OCI-LY3 (cell line): Measurements from ENCODE around the gene HDGF.

Source experiments
- H2AFZ ChIP-seq: fragments of 200-600, 300-600 bp; shearing (Covaris generic); 2 replicates; pipeline ENCODE4 v1.6.0; 2014; ENCODE audit warnings: antibody characterized with exemption, low read depth, low read length
- H3K27ac ChIP-seq: fragments of 200-600, 300-600 bp; sonication (generic); 2 replicates; pipeline ENCODE4 v1.5.1; 2014; ENCODE audit warnings: mild to moderate bottlenecking, low read length, moderate library complexity, mixed read lengths
- H3K27me3 ChIP-seq: fragments of 200-600, 300-600 bp; sonication (generic); 2 replicates; pipeline ENCODE4 v1.6.1; 2014; ENCODE audit warnings: low read depth, low read length, mixed read lengths
- H3K36me3 ChIP-seq: fragments of 200-600, 300-600 bp; sonication (generic); replicated peaks from 2 replicates; pipeline ENCODE3; 2014; ENCODE audit warnings: low read depth, low read length, mixed read lengths
- H3K4me1 ChIP-seq: fragments of 300-600, 200-600 bp; sonication (generic); 2 replicates; pipeline ENCODE4 v1.6.1; 2014; ENCODE audit warnings: low read length, mixed read lengths
- H3K4me2 ChIP-seq: fragments of 200-600, 300-600 bp; sonication (generic); 2 replicates; pipeline ENCODE4 v1.6.1; 2014; ENCODE audit warnings: low read length, mixed read lengths
- H3K4me3 ChIP-seq: fragments of 300-600, 200-600 bp; sonication (generic); 2 replicates; pipeline ENCODE4 v1.5.1; 2014; ENCODE audit warnings: antibody characterized with exemption, mild to moderate bottlenecking, low read length, moderate library complexity
- H3K79me2 ChIP-seq: fragments of 300-600, 200-600 bp; shearing (Covaris generic); 2 replicates; pipeline ENCODE4 v1.6.1; 2014; ENCODE audit warnings: mild to moderate bottlenecking, low read length, mixed read lengths
- H3K9ac ChIP-seq: fragments of 300-600, 200-600 bp; shearing (Covaris generic); 2 replicates; pipeline ENCODE4 v1.6.0; 2014; ENCODE audit warnings: mild to moderate bottlenecking, low read length, moderate library complexity
- H3K9me3 ChIP-seq: fragments of 200-600, 300-600 bp; shearing (Covaris generic); 2 replicates; pipeline ENCODE4 v1.6.1; 2014; ENCODE audit warnings: low read length, mixed read lengths; ENCODE audit not compliant: insufficient read depth
- H4K20me1 ChIP-seq: fragments of 200-600, 300-600 bp; sonication (generic); 2 replicates; pipeline ENCODE4 v1.6.1; 2016; ENCODE audit warnings: low read length, mixed read lengths; ENCODE audit not compliant: insufficient read depth
- CTCF ChIP-seq: fragments of 200-600, 300-600 bp; sonication (generic); IDR thresholded peaks from 2 replicates; pipeline ENCODE4 v1.5.1; 2014; ENCODE audit warnings: antibody characterized with exemption, low read length, low read depth
- EZH2phosphoT487 ChIP-seq: fragments of 200-600 bp; shearing (Covaris generic); IDR thresholded peaks from 2 replicates; pipeline ENCODE4 v1.6.1; 2018; ENCODE audit warnings: antibody characterized with exemption, mixed run types, low read depth

HDGF gene

DNA sequence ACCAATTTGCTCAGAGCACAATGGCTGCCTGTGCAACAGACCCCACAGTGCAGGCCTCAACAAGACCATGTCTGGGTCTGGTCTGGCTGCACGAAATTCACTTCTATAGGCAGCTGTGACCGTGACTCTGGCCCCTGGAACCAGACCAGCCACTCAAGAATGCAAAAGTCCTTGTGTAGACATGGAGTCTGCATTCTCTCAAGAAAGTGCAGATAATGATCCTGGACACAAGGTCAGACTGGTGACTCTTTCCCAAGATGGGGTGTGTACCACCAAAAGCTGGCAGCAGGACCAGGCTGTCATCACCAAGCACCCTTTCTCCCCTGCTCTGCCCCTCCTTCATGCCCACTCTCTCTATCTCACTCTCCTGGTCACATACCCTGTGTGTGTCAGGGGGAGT lies 30.3 kb downstream of the HDGF start:
- TF ChIP-seq CTCF = no peak
- TF ChIP-seq EZH2phosphoT487 = no peak
- Histone ChIP-seq H4K20me1 (peaks cover 32% of the 10 kb centered on the region), H3K27ac (no peak overlapping the region)

DNA sequence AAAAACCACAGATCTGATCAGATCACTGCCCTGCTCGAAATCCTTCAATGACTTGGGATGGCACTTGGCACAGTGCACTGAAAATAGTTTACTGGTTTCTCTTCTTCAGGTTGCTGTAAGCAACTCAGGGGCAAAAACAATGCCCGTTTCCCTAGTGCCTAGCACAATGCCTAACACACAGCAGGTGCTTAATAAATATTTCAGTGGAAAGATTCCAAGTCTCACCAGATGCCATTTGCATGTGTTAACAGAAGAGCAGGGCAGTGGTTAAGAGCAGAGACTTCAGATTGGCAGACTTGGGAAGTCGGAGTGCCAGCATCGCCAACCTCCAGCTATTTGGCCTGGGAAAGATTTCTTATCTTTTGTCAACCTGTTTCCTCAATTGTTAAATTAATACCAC lies 34.1 kb downstream of the HDGF start:
- Histone ChIP-seq H3K9ac (no peak overlapping the region), H3K4me3 (no peak overlapping the region), H3K27ac (no peak overlapping the region), H3K9me3 (no peaks in the 10 kb centered on the region), H3K27me3 (no peaks in the 10 kb centered on the region), H3K79me2 (peaks cover 10% of the 10 kb centered on the region), H2AFZ (no peak overlapping the region), H3K4me2 (no peak overlapping the region), H3K36me3 (peaks cover 17% of the 10 kb centered on the region), H3K4me1 (no peaks in the 10 kb centered on the region), H4K20me1 (no peaks in the 10 kb centered on the region)
- TF ChIP-seq CTCF (no peak), EZH2phosphoT487 (no peak)

More for the DNA sequence above, 30.3 kb downstream of the HDGF start:
- H3K9ac ChIP-seq = no peak overlapping the region
- no peak overlapping the region for H3K4me3 ChIP-seq
- H3K27me3 ChIP-seq = no peaks in the 10 kb centered on the region
- peaks cover 10% of the 10 kb centered on the region for H3K4me1 ChIP-seq
- H3K4me2 ChIP-seq = no peak overlapping the region
- H3K9me3 ChIP-seq = no peaks in the 10 kb centered on the region
- peaks cover 46% of the 10 kb centered on the region for H3K79me2 ChIP-seq
- no peak overlapping the region for H2AFZ ChIP-seq
- peaks cover 49% of the 10 kb centered on the region for H3K36me3 ChIP-seq

DNA sequence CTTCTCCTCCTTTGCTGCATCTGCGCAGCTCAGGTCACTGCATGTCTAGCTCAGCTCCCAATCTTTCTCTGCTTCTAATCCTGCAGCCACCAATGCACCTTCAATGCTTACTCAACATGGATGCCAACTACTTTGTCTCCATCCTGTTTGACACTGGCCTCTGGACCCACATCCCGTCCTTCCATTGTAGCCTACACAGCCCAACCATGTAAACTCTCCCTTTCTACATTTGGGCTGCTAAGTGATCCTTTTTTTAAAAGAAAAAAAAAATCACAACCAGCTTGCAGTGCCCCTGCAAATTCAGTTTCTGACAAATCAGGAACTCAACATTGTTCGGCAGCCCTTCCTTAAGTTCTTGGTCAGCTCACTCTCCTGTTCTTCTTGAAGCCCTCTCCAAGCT lies 36.6 kb downstream of the HDGF start:
- Histone ChIP-seq H3K9me3 (no peaks in the 10 kb centered on the region), H3K36me3 (peaks cover 4% of the 10 kb centered on the region), H3K79me2 (no peaks in the 10 kb centered on the region), H4K20me1 (no peaks in the 10 kb centered on the region), H3K4me3 (no peak overlapping the region), H2AFZ (no peak overlapping the region), H3K4me2 (no peak overlapping the region), H3K27me3 (no peaks in the 10 kb centered on the region), H3K4me1 (no peaks in the 10 kb centered on the region), H3K27ac (no peak overlapping the region), H3K9ac (no peak overlapping the region)
- no peak for TF ChIP-seq CTCF
- TF ChIP-seq EZH2phosphoT487 = no peak

DNA sequence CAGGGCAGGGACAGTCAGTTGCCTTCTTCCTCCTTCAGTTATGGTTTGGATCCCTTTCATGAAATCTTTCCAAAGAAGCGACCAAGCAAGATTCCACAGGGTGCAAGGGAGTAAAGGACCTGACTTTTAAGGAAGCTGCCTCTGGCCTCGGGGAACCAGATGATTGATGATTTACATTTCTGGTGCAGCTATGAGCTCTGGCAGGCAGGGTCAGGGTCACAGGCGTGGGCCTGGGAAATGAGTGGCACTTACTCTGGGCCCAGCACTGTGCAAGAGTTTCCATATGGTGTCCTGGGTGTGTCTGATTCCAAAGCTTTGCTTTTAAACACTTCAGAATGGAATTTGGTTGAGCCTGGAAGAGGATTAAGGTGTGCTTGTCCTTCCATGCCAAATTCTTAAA lies 38.8 kb downstream of the HDGF start:
- H2AFZ ChIP-seq = no peak overlapping the region
- H3K9ac ChIP-seq = no peak overlapping the region
- H4K20me1 ChIP-seq = no peaks in the 10 kb centered on the region
- no peaks in the 10 kb centered on the region for H3K79me2 ChIP-seq
- H3K27me3 ChIP-seq = no peaks in the 10 kb centered on the region
- H3K4me1 ChIP-seq = no peaks in the 10 kb centered on the region
- no peaks in the 10 kb centered on the region for H3K9me3 ChIP-seq
- H3K4me3 ChIP-seq = no peak overlapping the region
- TF ChIP-seq EZH2phosphoT487 (no peak), CTCF (no peak)
- no peak overlapping the region for H3K27ac ChIP-seq
- no peak overlapping the region for H3K4me2 ChIP-seq
- H3K36me3 ChIP-seq = no peaks in the 10 kb centered on the region
